DMS 273 treated with DMSO at 0.1 percent for 48 hours (cell line): ENCODE data around the gene TRMT112.

Experiments
- DNase-seq: peaks from one replicate; lab custom pipeline; 2025; lab: John Stamatoyannopoulos, UW

Gene TRMT112

DNA sequence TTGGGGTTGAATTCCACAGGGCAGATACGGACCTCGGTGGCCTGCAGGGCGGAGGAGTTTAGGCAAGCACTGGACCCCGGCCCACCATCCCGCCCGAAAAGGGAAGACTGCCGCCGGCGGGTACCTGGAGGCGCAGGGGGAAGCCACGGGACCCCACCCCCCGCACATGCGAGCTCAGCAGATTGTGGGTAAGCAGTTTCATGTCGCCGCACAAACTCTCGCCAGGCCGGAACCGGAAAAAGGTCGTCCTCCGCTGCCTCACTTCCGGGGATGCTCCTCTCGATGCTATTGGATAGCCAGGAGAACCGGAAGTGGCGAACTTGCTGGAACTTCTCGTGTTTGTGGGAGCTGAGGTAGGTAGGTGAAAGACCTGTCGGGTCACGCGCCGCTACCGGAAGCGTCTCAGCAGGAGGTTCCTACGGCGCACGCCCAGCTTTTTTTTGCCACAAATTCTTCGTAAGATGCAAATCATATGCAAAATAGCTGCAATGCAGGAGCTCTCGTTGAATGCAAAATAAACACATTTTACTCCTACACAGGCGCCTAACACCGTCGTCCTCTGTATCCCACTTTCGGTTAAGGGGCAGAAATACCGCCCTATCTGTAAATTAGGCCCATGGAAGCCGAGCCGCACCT, at the start of gene TRMT112:
TRMT112 (minus strand) TSS at position 235 of the 636 bp plus-strand sequence; CDS start at position 202, 33 bp downstream.
- peak; percentile 79 for DNase-seq

DNA sequence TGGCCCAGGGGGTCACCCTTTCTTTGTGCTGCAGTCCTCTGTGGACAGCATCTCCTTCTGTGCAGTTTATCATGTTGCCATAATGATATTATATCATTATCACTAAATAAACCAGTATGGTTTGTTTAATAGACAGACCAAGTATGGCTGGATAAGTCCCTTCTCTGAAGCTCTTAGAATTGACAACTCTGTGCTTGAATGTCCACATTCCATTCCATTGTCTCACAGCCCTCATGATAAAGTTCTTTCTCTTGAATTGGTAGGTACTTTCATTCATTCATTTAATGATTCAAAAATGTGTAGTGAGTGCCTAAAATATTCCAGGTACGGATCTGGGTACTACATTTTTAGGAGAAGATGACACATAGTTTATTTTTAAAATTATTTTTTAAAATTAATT, 49.4 kb upstream of the TRMT112 start:
- DNase-seq, result no peak

DNA sequence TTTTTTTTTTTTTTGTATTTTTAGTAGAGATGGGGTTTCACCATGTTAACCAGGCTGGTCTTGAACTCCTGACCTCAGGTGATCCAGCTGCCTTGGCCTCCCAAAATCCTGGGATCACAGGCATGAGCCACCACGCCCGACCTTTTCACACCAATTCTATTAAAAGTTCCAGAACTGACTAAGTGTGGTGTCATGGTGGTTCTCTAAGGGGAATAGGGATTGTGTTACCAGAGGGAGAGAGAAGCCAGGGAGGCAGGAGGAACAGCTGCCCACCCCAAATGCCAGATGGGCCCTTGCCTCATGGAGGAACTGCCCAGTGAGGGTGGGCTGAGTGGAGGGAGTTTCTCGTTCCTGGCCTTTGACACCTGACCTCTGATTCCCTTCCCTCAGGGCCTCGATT, 47.6 kb upstream of the TRMT112 start:
- no peak for DNase-seq

DNA sequence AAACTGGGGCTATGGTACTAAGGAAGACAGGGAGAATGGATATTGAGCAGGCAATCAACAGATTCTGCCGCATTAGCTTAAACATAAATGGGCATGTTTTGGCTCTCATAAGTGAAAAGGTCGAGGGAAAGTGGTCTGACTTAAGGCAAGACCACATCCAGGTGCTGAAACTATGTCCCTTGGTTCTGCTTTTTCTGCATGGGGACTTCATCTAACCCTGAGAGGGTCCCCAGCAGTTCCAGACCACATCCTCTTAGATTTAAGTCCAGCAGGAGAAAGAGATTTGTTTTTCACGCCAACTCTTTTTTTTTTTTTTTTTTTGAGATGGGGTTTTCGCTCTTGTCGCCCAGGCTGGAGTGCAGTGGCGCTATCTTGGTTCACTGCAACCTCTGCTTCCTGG, 47.1 kb upstream of the TRMT112 start:
- no peak for DNase-seq

DNA sequence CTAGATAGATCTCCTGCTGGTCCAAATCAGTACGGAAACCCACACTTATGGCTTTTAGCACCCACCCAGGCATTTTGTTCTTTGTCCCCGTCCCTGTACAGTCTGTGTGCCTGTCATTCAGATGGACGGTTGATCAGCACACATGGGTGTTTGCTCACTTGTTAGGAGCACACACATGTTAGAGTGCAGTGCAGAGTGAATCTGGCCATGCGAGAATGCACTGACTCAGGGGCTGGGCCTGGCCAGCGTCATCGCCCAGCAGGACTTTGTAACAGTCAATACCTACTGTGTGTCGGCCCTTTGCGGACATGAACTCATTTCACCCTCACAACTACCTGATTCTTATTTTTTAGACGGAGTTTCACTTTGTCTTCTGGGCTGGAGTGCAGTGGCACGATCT, 45.0 kb upstream of the TRMT112 start:
- no peak for DNase-seq

DNA sequence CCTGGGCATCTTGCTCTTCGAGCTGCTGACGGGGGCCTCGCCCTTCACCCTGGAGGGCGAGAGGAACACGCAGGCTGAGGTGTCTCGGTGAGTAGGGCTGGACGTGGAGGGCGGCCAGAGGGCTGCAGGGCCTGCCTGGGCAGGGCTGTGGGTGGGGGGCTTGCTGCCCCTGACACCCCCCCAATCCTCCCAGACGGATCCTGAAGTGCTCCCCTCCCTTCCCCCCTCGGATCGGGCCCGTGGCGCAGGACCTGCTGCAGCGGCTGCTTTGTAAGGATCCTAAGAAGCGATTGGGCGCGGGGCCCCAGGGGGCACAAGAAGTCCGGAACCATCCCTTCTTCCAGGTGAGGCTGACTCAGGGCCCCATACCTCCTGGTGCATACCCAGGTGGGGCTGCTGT, 44.3 kb upstream of the TRMT112 start:
- no peak for DNase-seq

DNA sequence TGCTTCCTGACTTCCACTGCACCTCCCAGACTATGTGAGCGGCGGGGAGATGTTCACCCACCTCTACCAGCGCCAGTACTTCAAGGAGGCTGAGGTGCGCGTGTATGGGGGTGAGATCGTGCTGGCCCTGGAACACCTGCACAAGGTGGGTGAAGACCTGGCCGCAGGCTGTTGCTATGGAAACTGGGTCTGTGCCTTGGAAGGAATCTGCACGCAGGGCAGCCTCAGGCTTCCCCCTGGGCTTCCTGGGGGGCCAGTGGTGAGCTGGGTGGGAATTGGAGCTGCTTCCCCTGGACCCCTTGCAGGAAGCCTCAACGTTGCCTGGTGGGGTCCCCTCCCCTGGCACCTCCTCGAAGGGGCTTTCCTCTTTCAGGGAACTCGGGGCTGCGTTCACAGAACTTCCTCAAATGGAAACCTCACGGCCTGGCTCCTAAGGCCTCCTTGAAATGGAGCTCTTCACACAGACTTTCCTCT, 43.1 kb upstream of the TRMT112 start:
- DNase-seq, result no peak

DNA sequence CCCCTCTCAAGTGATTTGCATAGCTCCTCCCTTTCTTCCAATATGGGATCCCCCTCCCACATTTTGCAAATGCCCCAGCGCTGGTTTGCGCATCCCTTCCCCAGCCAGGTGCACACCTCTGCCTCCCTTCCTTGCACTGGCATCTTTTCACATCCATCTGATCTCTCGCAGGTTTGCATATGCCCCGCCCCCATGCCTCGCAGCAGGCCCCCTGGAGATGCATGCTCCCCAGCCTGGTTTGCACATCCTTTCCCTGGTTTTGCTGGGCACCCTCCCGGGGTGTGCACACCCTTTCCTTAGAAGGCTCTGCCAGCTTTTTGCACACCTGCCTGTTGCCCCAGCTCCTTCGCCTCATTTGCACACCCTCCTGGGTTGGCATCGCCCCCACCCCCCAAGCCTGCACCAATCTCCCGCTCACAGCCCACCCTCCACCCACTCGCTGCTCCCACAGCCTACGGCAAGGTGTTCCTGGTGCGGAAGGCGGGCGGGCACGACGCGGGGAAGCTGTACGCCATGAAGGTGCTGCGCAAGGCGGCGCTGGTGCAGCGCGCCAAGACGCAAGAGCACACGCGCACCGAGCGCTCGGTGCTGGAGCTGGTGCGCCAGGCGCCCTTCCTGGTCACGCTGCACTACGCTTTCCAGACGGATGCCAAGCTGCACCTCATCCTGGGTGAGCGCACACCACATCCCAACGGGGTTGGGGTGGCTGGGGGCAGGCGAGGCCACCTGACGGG, 42.5 kb upstream of the TRMT112 start:
- DNase-seq, result no peak

DNA sequence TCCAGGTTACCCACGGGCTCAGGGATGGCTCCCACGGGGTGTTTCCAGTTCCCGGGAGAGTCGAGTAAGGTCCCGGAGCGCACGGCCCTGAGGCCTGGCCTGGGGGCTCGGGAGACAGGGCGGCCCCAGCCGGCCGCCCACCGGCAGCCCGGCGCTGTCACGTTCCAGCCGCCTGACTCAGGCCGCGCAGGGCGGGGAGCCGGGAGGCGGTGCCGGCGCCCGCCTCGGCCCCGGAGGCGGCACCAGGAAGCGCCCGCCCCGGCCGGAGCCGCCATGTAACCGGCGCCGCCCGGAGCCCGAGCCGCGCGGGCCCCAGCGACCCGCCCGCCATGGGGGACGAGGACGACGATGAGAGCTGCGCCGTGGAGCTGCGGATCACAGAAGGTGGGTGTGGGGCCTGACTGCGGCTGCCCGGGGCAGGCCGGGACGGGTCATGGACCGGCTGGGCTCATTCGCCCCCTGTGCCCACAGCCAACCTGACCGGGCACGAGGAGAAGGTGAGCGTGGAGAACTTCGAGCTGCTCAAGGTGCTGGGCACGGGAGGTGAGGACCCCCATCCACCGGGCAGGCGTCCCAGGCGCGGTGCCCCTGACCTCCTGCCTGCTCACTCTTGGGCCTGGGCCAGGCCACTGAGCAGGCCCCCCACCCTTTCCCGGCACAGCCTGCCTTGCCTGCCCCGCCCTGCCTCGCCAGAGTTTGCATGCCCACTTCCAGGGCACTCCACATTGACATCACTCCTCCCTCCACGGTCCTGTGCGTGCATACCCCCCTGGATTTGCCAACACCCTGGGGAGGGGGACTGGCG, 41.8 kb upstream of the TRMT112 start, which contains the start of gene RPS6KA4:
RPS6KA4 (plus strand) TSS at position 256 of the 805 bp plus-strand sequence; CDS start at position 330, 74 bp downstream.
- no peak for DNase-seq

DNA sequence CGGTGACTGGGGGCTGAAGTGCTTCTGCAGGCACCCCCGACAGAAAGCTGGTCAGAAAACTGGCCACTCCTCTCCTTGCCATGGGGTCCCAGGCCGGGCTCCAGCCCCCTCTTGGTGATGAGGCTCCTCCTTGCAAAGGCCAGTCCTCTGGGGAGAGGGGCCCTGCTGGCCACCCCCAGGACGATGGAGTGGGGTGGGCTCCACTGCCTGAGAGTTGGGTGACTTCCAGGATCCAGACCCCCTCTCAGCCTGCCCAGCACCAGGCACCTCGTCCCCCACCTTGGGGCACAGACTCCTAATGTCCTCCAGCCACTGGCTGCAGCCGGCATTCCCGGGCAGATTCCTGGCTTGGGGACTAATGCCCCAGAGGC, 41.2 kb upstream of the TRMT112 start:
- DNase-seq, result no peak

DNA sequence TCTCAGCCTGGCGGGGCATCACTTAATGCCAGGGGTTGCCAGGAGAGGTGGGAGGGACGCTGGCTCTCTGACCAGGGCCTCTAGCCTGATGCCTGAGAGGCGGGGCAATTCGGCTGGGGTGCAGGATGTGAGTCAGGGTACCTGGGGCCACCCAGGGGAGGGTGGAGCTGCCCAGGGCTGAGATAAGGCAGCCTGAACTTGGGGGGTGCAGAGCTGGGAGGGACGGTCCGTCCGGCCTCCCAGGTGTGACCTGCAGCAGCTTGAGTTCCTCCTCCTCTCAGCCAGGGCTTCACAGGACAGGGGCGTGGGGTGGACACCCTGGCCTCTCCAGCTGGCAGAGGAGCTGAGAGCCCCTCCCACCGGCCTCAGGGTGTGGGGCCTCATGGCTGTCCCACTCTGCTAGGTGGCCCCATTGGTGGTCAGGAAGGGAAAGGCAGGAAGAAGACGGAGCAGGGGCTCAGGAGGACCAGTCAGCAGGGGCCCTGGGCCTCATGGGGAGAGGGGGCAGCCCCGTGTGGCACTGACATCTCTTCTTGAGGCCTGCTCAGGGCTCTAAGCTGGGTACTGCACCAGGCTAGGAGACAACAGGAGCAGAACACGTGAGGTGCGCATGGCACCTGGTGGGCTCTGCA, 40.7 kb upstream of the TRMT112 start:
- DNase-seq, result no peak

DNA sequence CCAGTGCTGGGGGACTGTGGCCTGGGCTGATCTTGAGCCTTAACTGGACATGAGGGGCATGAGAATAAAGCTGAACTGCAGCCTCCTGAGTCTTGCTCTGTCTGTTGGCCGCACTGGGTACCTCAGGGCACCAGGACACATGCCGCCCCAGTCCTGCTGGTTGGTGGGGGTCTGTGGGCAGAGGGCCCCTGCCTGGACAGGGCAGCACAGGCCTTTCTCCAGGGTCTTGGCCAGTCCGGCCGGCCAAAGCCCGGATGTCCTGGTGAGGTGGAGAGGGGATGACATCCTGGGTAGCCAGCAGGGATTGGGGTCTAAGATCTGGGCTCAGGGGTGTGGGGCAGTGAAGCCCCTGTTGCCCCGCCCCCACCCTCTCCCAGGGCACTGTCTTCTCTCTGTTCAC, 40.1 kb upstream of the TRMT112 start:
- no peak for DNase-seq

DNA sequence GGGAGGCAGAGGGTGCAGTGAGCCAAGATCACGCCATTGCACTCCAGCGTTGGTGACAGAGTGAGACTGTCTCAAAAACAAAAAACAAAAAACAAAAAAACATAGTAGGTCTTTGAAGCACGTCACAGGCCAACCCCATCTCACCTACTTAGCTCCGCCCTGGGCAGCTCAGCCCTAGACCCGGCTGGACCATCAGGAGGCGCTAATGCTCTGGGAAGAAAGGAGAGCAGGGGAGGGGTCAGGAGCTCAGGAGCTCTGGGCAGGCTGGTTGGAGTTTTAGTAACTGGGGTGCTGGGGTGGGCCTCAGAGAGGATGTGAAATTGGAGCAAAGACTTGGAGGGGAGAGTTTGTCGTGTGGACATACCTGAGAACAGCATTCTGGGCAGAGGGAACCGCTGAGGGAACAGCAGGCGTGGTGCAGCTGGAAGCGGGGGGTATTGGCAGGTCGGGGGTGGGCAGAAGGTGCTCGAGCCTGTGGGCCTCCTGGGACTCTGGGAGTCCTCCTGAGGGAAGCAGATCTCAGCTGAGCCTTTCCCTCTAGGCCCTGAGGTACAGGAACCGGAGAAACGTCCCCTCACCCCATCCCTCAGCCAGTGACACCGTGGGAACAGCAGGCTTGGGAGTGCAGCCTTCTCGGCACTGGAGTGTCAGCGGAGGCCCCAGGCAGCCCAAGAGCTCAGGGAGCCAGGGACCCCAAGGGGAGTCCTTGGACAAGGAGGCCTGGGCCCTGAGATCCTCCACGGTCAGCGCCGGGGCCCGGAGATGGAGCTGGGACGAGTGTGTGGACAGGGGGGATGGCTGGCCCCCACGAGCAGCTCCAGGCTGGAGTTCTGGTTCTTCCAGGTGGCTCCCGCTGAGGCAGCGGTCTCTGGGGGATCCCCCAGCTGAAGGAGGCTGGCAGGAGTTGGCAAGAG, 39.4 kb upstream of the TRMT112 start:
- peak; percentile 16 for DNase-seq

DNA sequence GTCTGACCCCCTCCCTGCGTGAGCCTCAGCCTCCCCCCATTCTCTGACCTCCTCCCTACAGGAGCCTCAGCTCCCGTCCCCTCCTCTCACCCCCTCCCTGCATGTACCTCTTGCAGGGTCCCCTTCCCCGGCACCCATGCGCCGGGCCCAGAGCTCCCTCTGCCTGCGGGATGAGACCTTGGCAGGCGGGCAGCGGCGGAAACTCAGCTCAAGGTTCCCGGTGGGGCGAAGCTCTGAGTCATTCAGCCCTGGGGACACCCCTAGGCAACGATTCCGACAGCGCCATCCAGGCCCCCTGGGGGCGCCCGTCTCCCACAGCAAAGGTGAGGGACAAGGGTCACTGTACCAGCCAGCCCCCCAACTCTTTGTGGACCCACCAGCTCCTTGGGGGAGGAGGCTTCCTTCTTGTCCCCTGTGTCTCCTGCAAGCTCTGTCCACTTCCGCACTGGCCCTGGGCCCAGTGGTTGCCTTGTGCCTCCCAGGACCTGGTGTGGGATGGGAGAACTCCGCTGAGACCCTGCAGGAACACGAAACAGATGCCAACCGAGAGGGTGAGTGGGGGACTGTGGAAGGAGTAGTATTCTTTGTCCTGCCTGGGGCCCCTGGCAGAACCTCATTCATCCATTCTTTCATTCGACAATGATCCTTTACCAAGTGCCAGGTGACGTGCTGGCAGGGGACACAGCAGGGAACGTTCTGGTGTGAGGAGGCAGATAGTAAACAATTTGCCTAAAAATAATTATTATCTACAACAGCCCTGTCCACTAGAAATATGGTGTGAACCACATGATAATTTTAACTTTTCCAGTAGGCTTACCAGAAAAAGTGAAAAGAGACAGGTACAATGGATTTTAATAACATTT, 38.0 kb upstream of the TRMT112 start:
- no peak for DNase-seq

DNA sequence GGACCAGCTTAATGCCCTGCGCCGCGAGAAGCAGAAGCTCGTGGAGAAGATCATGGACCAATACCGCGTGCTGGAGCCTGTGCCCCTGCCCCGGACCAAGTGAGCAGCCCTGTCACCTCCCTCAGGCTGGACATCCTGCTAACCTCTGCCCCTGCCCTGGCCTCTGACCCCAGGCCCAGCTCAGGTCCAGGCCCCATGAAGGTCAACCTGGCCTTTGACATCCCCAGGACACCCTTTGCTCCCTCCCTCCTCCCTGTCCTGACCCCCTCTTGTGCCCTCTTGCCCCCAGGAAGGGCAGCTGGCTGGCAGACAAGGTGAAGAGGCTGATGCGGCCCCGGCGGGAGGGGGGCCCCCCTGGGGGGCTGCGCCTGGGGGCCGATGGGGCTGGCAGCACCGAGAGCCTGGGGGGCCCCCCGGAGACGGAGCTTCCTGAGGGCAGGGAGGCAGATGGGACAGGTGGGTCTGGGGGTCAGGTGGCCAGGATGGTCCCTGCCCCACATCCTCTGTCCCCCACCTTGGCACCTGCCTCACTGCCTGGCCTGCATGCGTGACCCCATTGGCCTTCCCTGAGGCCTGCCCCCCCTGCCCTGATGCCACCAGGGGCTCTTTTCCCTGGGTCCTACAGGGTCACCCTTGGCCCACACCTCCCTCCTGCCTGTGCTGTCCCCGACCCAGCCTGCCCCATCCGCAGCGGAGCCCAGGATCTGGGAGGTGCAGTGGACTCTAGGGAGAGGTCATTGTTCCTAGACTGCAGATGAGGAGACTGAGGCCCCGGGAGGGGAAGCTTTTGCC, 36.6 kb upstream of the TRMT112 start:
- no peak for DNase-seq

DNA sequence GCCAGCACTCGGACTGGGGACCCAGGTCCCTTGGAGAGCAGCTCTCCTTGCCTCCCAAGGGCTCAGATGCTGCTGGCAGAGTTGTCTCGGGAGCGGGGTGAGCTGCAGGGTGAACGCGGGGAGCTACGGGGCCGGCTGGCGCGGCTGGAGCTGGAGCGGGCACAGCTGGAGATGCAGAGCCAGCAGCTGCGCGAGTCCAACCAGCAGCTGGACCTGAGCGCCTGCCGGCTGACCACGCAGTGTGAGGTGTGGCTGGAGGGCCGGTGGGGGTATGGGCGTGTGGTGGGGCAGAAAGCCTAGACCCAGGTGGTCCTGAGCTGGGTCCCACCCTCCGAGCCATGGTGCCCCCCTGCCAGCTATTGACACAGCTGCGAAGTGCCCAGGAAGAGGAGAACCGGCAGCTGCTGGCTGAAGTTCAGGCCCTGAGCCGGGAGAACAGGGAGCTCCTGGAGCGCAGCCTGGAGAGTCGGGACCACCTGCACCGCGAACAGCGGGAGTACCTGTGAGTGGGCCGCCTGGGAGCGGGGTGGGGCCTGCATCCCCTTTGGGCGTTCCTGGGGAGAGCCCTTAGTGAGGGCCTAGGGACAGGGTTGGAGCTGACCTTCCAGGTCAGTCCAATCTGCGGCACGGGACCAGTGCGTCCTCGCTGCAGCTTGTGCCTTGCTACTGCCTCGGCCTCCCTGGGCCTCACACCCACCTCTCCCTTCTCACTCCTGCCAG, 35.8 kb upstream of the TRMT112 start:
- DNase-seq, result no peak

DNA sequence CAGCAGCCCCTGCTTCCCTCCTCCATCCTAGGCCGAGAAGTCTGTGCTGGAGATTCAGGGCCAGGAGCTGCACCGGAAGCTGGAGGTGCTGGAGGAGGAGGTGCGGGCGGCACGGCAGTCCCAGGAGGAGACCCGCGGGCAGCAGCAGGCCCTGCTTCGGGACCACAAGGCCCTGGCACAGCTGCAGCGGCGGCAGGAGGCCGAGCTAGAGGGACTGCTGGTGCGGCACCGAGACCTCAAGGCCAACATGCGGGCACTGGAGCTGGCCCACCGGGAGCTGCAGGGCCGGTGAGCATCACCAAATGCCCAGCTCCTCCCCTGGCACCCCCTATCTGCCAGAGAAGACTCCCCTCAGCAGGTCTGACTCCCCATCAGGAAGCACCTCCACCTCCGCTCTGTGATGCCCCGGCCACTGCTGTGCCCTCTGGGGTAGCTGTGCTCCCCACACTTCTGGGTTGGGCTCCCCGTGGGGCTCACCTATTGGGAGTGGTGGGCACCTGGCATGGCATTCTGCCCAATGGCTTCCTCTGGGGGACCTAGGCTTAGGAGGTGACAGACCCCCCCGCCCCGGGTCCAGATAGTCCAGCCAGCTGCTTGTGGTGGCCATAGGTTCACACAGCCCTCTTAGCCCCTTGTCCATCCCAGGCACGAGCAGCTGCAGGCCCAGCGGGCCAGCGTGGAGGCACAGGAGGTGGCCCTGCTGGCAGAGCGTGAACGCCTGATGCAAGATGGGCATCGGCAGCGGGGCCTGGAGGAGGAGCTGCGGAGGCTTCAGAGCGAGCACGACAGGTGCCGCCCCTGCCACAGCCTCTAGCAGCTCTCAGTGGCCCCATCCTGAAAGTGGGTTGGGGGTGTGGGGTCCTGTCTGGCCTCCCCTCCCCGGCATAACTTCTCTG, 35.0 kb upstream of the TRMT112 start:
- DNase-seq, result no peak
